Measurements from ENCODE around the gene SLIT1.

DNA sequence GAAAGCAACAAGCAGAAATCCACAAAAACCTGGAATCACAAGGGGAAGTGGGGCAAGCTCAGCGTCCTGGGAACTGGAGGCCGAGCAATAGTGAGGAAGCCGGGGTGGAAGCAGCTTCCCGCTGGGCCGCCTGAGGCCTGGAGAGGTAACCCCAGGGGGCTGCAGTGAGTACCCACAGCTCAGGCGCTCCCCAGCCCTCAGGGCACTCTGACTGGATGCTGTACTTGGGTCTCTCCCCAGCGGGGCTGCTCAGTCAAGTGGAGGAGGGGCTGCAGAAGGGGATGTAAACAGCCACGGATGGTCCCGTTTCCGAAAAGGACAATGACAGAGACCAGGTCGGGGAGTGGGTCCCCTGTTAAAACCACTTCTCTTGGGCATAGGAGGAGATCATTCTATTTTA lies 50.3 kb downstream of the SLIT1 start:
- no peak for TF ChIP-seq EZH2 (IDR thresholded peaks at IDR 0.05)
- no peak for TF ChIP-seq POLR2AphosphoS5 (IDR thresholded peaks at IDR 0.05; ENCODE audit: borderline replicate concordance, low read depth, low read length)
- no peak for TF ChIP-seq FOXP2 (optimal IDR thresholded peaks at IDR 0.05; ENCODE audit: control extremely low read depth, extremely low read length, insufficient read depth)

All from SK-N-MC (cell line).